ENCODE measurements around the gene PLXDC1.

PLXDC1 gene

DNA sequence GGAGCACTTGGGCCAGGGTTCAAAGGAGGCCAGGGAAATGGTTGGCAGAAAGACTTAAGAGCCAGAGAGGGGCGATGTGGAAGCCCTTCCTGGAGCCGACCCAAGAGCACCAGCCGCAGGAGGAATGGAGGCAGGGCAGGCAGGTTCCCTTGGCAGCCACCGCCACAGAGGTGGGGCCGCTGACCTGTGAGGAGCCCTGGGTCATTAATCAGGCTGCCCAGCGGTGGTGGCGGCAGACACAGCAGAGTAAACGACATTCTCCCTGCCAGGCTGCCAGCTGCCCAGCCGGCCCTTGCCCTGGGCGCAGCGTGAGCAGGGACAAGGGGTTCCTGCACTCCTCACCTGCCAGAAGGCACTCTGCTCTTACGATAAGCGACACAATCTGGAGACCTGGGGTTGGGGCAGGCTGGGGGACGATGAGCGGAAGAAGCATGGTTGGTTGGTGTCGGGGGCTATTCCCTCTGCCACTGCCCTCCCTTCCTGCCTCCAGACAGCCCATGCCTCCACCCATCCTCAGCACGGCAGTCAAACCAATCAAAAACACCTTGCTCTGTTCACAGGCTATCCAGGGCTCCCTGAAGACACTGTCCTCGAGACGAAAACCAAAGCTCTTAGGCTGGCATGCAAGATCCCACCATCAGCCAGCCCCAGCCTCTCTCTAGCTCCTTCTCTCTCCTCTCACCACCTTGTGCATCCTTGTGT, 40.9 kb downstream of the PLXDC1 start:
- peak; percentile 15; the same call in 2 of the 3 replicates for ATAC-seq
- TF ChIP-seq ZFP30 (CRISPR knock-in tag; IDR thresholded peaks at IDR 0.05): no peak
- no peak for TF ChIP-seq PPARA (CRISPR knock-in tag; IDR thresholded peaks at IDR 0.05; ENCODE audit: borderline replicate concordance)
- no peak for TF ChIP-seq CREB5 (CRISPR knock-in tag; IDR thresholded peaks at IDR 0.05; ENCODE audit: low read depth)
- no peak for TF ChIP-seq GLIS3 (CRISPR knock-in tag; IDR thresholded peaks at IDR 0.05)
- TF ChIP-seq RARB (CRISPR knock-in tag; IDR thresholded peaks at IDR 0.05): no peak
- no peak for TF ChIP-seq ISL1 (CRISPR knock-in tag; IDR thresholded peaks at IDR 0.05)
- TF ChIP-seq BACH2 (CRISPR knock-in tag; IDR thresholded peaks at IDR 0.05; ENCODE audit: borderline replicate concordance): no peak
- TF ChIP-seq TOX (CRISPR knock-in tag; IDR thresholded peaks at IDR 0.05; ENCODE audit: borderline replicate concordance): no peak
- TF ChIP-seq ZC3H10 (CRISPR knock-in tag; IDR thresholded peaks at IDR 0.05): no peak
- TF ChIP-seq ZNF8 (CRISPR knock-in tag; IDR thresholded peaks at IDR 0.05): no peak
- no peak for TF ChIP-seq CSDC2 (CRISPR knock-in tag; IDR thresholded peaks at IDR 0.05)
- TF ChIP-seq ESRRG (CRISPR knock-in tag; IDR thresholded peaks at IDR 0.05): no peak

DNA sequence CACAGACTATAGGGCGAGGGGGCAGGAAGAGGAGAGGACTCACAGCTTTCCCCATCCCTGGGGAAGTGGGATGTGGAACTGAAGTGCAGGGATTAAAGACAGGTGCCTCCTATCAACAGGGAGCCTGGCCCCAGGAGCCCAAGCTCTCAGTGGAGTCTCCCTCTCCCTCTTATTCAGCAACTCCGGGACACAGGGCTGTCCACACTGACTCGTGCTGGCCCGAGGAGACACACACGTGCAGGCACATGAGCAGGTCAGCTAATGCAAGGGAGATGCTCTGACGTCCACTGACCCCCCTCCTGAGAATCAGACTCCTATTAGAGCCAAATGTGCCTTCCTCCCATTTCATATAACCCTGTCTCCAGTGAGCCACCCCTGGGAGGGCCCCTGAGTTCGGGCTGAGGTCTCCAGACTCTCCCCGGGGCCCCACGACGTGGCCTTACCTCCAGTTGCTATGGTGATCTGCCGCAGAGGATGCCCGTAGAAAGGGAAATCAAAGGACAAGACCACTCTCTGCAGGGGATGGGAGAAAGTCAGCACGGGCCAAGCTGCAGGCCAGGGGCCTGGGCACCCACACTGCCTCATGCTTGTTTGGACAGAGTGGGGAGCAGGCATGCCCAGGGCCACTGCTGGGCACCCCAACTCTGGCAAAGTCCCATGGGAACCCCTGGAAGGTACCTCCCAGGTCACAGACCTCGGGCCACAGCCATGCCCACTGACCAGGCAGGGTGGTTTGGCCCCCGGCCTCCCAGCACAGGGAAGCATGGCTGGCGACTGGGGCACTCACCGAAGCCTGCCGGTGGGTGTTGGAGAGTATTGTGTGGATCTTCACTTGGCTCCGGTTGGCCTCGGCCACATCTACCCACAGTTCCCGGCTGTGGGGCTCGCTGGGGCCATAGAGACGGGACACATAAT, 42.7 kb downstream of the PLXDC1 start:
- no peak for ATAC-seq
- TF ChIP-seq TCF4 (CRISPR knock-in tag; IDR thresholded peaks at IDR 0.05; ENCODE audit: borderline replicate concordance): no peak
- no peak for TF ChIP-seq BACH2 (CRISPR knock-in tag; IDR thresholded peaks at IDR 0.05; ENCODE audit: borderline replicate concordance)
- TF ChIP-seq SNAI2 (CRISPR knock-in tag; IDR thresholded peaks at IDR 0.05): no peak

DNA sequence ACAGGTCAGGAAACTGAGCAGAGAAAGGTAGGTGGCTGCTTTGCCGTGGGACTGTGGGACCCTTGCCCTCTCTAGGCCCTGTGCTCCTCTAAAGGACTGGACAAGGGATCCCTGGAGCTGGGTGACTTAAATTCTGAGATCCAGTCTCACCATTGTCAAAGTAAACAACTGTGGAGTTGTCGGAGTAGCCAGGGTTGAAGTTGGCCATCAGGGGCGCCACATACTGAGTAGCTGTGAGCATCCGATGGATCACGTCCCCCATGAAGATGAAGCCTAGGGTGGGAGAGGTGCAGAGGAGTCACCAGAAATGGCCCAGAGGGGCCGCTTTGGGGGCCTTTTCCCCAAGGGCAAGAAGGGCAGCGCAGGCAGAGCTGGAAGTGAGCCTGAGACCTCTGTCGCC, 43.5 kb downstream of the PLXDC1 start:
- TF ChIP-seq GLIS3 (CRISPR knock-in tag; IDR thresholded peaks at IDR 0.05): no peak
- TF ChIP-seq ZNF70 (CRISPR knock-in tag; IDR thresholded peaks at IDR 0.05): no peak
- no peak for TF ChIP-seq ISL1 (CRISPR knock-in tag; IDR thresholded peaks at IDR 0.05)
- no peak for TF ChIP-seq ARNTL (CRISPR knock-in tag; IDR thresholded peaks at IDR 0.05; ENCODE audit: borderline replicate concordance, low read depth)
- no peak for TF ChIP-seq RARB (CRISPR knock-in tag; IDR thresholded peaks at IDR 0.05)
- no peak for TF ChIP-seq ZNF565 (CRISPR knock-in tag; conservative IDR thresholded peaks at IDR 0.05; ENCODE audit: low read depth)
- no peak for TF ChIP-seq CSRNP3 (CRISPR knock-in tag; IDR thresholded peaks at IDR 0.05)
- no peak for TF ChIP-seq TCF4 (CRISPR knock-in tag; IDR thresholded peaks at IDR 0.05; ENCODE audit: borderline replicate concordance)
- no peak for TF ChIP-seq CREB5 (CRISPR knock-in tag; IDR thresholded peaks at IDR 0.05; ENCODE audit: low read depth)
- TF ChIP-seq, protein P1, sequence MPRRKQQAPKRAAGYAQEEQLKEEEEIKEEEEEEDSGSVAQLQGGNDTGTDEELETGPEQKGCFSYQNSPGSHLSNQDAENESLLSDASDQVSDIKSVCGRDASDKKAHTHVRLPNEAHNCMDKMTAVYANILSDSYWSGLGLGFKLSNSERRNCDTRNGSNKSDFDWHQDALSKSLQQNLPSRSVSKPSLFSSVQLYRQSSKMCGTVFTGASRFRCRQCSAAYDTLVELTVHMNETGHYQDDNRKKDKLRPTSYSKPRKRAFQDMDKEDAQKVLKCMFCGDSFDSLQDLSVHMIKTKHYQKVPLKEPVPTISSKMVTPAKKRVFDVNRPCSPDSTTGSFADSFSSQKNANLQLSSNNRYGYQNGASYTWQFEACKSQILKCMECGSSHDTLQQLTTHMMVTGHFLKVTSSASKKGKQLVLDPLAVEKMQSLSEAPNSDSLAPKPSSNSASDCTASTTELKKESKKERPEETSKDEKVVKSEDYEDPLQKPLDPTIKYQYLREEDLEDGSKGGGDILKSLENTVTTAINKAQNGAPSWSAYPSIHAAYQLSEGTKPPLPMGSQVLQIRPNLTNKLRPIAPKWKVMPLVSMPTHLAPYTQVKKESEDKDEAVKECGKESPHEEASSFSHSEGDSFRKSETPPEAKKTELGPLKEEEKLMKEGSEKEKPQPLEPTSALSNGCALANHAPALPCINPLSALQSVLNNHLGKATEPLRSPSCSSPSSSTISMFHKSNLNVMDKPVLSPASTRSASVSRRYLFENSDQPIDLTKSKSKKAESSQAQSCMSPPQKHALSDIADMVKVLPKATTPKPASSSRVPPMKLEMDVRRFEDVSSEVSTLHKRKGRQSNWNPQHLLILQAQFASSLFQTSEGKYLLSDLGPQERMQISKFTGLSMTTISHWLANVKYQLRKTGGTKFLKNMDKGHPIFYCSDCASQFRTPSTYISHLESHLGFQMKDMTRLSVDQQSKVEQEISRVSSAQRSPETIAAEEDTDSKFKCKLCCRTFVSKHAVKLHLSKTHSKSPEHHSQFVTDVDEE (CRISPR knock-in tag; IDR thresholded peaks at IDR 0.05): no peak
- TF ChIP-seq ZNF8 (CRISPR knock-in tag; IDR thresholded peaks at IDR 0.05): no peak
- TF ChIP-seq ZFP30 (CRISPR knock-in tag; IDR thresholded peaks at IDR 0.05): no peak
- no peak for TF ChIP-seq ESRRG (CRISPR knock-in tag; IDR thresholded peaks at IDR 0.05)
- TF ChIP-seq ZFP3 (CRISPR knock-in tag; IDR thresholded peaks at IDR 0.05): no peak
- no peak for ATAC-seq

All from SK-N-SH treated with all-trans-retinoic acid at 6 μM for 48 hours (cell line).